HG03439 (cell line): Measurements from ENCODE around the gene MREG.
"Not testable (repeated sequence)": the region's sequence is repeated elsewhere in the genome, so short reads cannot be mapped to it uniquely, and the experiment has no call there.

Experiments used
- ATAC-seq: cut with Tn5 transposase; IDR thresholded peaks from one replicate; pipeline ENCODE4 v1.9.1; 2021; ENCODE audit warnings: mild to moderate bottlenecking, moderate library complexity; ENCODE audit not compliant: unreplicated experiment

MREG gene

GRCh38 chr2:216021768-216022565 lies 8.6 kb upstream of the MREG start:
- ATAC-seq, result no peak

- no peak for ATAC-seq
Observed at GRCh38 chr2:216018709-216019108, 5.4 kb upstream of the MREG start.

DNA sequence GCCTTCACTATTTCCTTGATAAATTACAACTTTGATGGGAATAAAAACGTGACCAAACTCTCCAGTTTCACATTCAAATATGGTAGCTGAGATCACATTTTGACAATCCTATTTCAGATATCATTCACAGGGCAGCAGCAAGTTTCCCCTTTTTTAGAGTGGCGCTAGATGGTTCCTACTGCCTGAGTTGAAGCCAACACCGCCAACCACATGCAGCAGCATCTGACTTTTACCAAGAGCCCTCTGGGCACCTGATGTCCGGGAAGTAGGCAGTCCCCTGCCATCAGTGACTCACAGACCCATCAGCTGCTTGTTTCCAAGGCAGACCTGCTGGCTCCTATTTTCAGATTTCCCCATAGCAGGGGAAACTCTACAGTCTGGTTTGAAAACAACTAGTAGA lies 4.0 kb upstream of the MREG start:
- peak; percentile 39 for ATAC-seq

DNA sequence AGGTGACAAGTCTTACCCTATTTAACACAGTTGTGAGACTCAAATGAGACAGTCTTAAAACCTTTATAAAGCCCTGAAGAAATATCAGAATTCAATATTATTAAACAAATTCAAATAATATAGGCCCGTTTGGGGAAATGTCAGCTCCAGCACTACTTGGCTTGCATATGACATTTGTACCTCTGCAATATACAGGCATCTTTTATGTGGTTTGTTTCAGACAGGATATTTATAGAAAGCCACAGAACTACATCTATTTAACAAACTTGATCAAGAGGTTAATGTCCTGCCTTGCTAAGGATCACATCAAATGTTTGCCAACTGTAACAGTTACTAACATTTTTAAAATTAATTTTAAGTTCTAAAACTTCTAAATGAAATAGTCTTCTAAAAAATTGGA lies 3.2 kb upstream of the MREG start:
- no peak for ATAC-seq

DNA sequence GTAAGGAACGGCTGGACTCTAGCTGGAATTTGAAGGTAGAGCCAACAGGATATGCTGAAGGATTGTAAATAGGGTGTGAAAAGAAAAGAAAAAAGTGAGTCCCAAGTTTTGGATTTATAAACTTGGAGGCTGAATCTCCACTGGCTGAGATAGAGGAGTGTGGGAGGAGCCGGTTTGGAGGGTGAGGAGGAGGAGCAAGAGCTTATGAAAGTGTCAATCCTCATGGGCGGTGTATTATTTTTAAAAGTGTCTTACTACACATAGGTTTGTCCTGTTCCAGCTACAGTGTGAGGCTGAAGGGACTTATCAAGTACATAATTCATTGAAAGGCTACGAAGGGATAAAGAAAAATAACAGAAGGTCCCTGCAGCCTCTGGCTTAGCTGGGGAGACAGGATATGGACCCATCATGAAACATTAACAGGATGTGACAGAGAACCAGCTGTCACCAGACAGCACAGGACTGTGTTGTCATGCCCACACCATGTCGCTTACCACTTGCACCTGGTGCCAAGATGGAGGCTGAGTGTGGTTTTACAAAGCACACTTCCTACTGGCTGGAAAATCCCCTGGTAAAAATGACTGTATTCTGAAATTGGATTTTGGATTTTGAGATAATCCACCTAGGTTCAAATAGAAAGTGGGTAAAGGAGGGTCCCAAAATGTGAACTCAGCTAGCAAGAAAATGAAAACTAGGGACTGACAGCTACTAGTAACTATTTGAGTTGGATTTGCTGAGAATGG lies 2.5 kb upstream of the MREG start:
- ATAC-seq, result peak; percentile 73

GRCh38 chr2:216014986-216015385 lies 1.6 kb upstream of the MREG start:
- no peak for ATAC-seq

- no peak for ATAC-seq
Observed at GRCh38 chr2:216014006-216014405, 655 bp upstream of the MREG start.

- ATAC-seq, result no peak
Observed at GRCh38 chr2:216012830-216013079, 596 bp downstream of the MREG start.

GRCh38 chr2:216012133-216012829 lies 1.1 kb downstream of the MREG start:
- no peak for ATAC-seq

GRCh38 chr2:216009215-216009614 lies 4.1 kb downstream of the MREG start:
- not testable (repeated sequence) for ATAC-seq

- ATAC-seq, result no peak
Observed at GRCh38 chr2:216008387-216008786, 5.0 kb downstream of the MREG start.

DNA sequence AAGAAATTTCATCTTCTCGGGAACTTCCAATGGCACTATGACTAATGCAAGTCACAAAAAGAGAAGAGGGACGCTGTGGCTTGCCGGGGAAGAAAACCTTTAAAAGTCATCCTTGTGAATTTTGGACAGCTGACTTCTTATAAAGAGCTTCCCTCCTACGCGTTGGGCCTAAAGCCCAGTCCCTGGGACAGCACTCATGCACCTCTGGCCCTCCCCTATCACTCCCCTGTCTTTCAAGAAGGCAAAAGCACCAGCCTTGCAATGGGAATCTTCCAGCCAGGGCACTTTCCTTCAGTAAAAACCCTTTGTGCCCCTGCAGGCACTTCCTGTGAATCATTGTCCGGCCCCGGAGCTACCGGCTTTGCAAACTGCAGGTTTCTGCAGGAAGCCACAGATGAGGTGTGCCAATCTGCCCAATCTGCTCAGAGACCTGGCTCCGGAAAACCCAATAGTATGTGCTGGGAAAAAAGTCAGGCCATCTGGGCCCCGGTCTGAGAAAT lies 7.1 kb downstream of the MREG start:
- ATAC-seq, result peak; percentile 38

GRCh38 chr2:216004697-216005283 lies 8.6 kb downstream of the MREG start:
- no peak for ATAC-seq

GRCh38 chr2:216003876-216004696 lies 9.3 kb downstream of the MREG start:
- no peak for ATAC-seq

- ATAC-seq, result no peak
Observed at GRCh38 chr2:216002693-216003092, 10.7 kb downstream of the MREG start.

DNA sequence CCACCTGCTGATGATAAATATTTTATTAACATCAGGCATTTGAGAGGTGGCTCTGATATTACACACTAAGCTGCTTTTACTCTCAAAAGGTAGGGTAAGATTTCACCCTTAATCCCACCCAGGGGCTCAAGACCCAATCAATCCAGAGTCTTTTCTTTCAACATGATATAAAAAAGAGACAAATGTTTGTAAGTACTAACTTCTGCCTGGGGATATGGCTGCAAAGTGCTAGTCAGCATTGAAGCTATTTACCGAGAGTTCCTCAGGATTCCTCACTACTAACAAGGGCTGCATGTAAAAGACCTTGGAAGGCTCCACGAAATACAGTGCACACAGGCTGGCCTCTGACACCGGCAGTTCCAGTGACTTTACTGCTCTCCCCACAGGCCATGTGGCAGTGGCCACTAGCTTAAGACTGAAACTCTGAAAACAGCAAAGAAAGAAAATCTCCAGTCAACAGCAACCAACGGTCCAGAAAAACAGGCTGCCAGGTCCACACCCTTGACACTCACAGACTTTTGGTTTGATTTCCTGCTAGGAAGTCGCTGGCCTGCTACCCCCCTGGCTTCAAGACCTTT lies 11.2 kb downstream of the MREG start:
- no peak for ATAC-seq

DNA sequence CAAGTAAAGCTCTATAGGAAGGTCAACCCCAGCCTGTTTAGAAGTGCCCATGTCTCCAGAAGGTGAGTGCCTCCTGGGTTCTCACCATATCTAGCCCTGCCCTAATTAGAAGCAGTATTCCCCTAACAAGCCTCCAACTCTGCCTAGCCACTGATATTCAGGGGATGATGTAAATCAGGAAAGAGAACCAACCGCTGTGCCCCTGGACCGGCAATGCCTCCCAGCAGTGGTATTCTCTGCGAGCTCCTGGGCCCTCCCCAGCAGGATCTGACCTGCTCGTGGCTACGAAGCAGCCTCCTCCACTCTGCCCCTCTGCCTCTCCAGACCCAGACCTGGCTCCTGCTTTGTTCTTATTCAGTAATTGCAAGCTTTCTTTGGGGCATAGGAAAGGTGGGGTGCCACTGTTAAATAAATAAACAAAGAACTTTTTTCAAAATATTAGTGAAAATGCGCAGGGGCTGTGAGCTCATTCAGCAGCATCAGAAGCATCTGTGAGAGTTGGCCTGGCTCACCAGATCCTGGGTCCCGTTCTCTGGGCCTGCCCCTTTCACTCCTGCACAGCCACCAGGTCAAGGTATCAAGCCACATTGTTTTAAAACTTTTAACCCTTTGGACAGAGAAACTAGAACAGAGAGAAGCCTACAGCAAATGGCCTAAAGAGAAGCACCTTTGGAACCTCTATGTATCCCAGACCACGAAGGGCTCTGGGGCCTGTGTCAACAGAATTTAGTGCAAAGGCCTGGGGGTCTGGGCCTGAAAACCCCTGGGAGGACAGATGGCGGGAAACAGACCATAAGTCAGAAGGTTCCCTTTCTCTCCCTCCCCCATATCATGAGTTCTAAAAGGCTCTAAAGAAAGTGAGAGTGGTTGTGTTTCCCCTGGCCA lies 11.9 kb downstream of the MREG start:
- no peak for ATAC-seq

GRCh38 chr2:215998636-215999035 lies 14.7 kb downstream of the MREG start:
- ATAC-seq, result no peak

DNA sequence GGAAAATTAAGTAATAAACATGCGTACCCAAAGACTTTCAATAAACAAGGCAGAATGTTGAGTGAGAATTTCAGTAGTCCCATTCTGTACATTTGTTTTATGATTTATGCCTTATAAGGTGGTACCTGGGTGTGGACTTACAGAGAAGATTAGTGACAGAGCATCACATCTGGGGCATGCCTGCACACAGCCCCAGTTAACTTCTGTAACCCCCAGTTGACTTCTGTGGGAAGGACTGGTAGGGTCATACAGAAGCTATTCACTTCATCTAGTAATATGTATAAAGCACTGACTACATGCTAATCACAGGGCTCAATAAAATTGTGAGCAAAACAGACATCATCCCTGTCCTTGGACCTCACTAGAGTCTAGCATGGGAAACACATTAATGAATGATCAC lies 16.1 kb downstream of the MREG start:
- no peak for ATAC-seq
